DMS53 (cell line): ENCODE measurements around the gene TSPAN17.
"Not testable (repeated sequence)": the region's sequence is repeated elsewhere in the genome, so short reads cannot be mapped to it uniquely, and the experiment has no call there.

ENCODE experiments used
- DNase-seq: peaks from one replicate; lab custom pipeline; 2025; lab: John Stamatoyannopoulos, UW

Gene TSPAN17

DNA sequence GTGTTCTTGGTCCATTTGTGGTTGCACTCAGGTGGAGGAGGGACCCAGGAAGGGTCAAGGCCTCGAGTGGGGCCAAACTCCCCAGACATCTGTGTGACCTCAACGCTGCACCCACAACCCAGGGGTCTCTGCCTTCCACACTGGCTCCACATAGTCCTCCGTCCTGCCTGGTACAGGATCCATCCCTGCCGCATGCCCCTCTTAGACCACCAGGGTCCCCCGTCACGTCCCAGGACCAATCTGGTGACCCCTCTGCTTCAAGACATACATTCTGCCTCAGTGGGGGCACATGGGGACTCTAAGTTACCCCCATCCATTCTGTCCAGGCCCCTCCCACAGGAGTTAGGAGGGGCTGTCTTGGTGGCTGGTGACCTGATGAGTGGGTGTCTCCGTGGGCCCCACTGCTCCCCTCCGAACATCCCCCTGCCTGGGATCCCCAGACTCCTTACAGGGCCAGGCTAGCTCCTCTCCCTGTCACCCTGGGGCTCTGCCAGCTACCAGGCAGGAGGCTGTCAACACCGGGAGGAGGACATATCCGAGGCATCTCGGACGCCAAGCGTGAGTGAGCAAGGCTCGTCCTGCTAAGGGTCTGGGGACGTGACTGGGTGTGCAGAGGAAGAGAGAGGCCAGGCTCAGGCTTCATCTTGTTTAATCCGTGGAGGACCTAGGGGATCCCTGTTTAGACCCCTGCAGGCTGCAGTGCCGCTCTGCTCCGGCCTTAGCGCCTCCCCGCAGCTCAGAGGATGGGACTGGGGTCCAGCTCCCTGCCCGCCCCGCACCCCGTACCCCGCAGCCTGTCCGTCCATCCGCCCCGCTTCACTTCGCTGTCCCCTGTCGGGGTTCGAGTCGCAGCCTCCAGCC lies 32.3 kb downstream of the TSPAN17 start:
- DNase-seq: no peak

GRCh38 chr5:176680226-176680563 lies 32.9 kb downstream of the TSPAN17 start:
- DNase-seq: no peak

DNA sequence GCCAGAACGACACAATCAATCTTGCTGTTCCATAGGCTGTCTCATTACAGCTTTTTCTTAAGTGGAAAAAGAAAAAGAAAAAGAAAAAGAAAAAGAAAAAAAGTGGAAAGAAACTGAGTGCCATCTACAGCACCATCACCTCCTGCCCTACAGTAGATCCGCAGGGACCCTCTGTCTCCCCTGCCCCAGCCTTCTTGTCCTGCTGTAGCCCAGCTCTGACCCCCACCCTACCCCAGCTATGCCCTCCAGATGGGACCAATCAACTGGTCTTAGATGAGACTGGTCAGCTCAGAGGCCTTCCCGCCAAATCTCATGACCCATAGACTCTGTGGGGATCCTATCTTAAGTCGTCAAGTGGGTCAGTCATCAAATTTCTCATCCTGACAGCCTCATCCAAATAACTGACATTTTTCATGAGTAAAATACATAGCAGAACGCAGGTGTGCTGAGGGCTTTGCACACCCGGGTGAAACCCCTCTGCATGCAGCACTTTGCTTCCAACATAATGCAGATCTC lies 34.8 kb downstream of the TSPAN17 start:
- DNase-seq: no peak

- DNase-seq: no peak
Observed at GRCh38 chr5:176685010-176685409, 37.7 kb downstream of the TSPAN17 start.

DNA sequence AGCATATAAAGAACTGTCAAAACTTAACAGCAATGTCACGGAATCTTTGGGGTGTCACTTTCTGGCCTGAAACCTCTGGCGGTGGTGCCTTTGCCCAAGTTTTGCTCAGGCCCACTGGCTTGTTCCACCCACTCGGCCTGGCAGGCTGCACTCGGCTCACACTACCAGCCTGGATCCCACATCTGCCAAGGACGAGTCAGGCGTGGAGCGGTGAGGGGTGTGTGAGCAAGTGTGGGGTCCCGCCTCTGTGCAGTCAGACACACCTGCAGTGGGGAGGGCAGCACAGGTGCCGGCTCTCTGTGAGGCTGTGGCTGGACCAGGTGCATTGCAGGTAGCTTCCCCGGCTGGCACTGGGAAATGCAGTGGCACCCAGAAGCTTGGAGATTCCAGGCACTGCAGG lies 40.0 kb downstream of the TSPAN17 start:
- DNase-seq: no peak

GRCh38 chr5:176687881-176688280 lies 40.6 kb downstream of the TSPAN17 start:
- no peak for DNase-seq

GRCh38 chr5:176690911-176691310 lies 43.6 kb downstream of the TSPAN17 start:
- DNase-seq: no peak

DNA sequence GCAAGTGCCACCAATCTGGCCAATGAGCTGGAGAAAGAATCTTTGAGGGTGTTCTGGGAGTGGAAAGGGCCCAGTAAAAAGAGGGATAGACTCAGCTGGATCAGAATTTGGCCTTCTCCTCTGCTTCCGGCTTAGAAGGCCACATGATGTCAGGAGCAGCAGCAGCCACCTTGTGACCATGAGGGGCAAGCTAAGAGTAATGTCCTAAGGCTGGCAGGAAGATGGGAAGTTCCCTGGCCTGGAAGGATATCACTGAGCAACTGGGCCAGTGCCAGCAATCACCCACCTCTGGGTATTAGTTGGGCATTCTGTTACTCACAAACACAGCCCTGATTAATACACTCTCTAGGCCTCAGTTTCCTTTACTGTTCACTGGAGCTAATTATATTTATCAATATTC lies 44.2 kb downstream of the TSPAN17 start:
- no peak for DNase-seq

GRCh38 chr5:176692326-176692725 lies 45.0 kb downstream of the TSPAN17 start:
- DNase-seq: no peak

DNA sequence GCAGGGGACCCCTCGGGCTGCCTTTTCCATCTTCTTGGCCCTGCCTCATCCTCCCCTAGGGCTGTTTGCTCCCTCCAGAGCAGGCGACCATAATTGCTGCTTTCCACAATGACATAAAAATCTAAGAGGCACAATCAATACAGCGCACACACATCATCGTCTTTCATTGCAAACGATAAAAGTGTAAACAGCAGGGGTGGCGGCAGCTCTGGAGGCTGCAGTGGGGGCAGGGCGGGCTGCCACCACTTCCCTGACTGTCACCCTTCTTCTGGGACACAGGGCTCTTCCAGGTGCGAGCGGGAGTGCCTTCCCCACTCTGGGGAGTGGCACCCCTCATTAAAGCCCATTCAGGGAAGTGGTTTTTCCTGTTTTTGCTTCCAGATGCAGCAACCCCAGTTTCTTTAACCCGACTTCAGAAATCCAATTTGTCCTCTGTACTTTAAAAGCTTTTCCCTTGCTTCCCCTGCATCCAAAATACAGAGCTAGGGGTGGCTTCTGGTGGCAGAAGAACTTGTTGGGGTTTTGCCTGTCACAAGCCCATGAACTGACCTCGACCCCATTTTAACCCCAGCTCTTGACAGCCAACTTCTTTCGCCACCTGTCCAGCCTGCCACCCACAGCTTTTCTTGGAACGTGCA lies 45.7 kb downstream of the TSPAN17 start:
- peak; percentile 39 for DNase-seq

DNA sequence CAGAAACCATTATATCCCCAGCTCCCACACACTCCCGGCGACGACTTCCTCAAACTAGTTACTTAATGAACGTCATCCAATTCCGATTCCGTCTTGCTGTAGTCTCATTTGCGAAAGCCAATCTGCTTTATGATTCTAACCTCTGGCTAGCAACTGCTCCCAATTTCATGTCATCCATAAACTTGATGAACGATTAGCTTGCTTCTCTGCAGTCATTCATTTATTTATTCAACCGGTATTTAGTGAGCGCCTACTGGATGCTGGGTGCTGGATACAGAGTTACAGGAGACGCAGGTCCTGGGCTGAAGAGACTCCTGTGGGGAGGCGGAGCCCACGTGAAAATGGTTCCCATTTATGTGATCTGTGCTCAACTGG lies 46.2 kb downstream of the TSPAN17 start:
- DNase-seq: peak; percentile 28

GRCh38 chr5:176694146-176694545 lies 46.9 kb downstream of the TSPAN17 start:
- no peak for DNase-seq

GRCh38 chr5:176694631-176695030 lies 47.3 kb downstream of the TSPAN17 start:
- no peak for DNase-seq

GRCh38 chr5:176695073-176695472 lies 47.8 kb downstream of the TSPAN17 start:
- no peak for DNase-seq

DNA sequence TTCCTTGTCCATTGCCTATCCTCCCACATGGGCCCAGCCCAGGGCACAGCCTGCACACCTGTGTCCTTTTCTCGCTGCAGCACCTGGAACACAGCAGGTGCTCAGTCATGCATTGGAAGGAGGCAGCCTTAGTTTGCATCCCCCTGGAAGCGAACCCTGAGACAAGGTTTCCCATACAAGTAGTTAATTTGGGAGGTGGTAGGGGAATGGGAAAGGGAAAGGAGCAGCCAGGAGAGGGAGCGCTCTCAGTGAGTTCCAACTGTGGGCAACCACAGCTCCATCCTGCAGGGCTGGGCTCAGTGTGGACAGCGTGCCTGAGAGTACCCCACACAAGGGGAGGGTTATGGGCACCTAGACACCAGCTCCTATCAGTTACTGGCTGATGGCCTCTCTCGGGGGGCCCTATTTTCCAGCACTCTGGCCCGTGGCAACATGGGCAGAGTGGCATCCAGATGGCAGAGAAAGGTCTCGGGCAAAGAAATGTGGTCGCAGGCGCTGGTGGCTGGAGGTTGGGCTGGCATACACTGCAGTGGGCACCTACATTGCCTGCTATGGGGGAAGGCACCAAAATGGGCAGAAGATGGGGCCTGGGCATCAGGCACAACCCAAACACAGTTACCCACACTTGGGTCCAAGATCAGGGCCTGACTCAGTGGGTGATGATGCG lies 50.1 kb downstream of the TSPAN17 start:
- no peak for DNase-seq

DNA sequence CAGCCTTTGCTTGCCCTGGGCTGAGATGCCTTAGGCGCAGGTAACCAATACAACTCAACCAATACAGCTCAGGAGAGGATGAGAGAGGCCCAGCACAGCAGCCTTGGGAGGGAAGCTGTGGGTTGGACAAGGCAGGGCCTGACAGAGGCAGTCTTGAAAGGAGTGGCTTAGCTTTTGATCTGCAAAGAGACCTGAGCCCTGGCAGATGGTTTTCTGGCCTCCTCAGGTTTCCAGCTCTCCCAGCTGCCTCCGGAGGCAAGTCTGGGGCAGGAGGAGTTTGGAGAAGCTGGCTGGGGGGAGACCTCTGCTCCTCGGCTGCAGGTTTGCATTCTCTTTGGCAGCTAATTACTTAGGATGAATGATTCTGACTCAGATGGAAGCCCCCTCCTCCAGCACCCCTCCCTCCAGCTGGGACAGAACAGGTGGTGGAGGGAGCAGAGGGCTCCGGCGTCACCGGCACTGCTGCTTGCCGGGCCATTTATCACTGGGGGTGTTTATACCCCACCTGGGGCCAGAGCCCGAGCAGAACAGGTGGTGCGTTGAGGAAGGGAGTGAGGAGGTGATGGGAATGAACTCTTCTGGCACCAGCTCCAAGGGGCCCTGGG lies 50.8 kb downstream of the TSPAN17 start:
- peak; percentile 34 for DNase-seq

GRCh38 chr5:176699446-176699845 lies 52.2 kb downstream of the TSPAN17 start:
- DNase-seq: not testable (repeated sequence)

- peak; percentile 67 for DNase-seq
Observed at GRCh38 chr5:176700239-176700847, 53.1 kb downstream of the TSPAN17 start.

- no peak for DNase-seq
Observed at GRCh38 chr5:176702671-176703641, 55.7 kb downstream of the TSPAN17 start.

- no peak for DNase-seq
Observed at GRCh38 chr5:176703857-176704256, 56.6 kb downstream of the TSPAN17 start.

DNA sequence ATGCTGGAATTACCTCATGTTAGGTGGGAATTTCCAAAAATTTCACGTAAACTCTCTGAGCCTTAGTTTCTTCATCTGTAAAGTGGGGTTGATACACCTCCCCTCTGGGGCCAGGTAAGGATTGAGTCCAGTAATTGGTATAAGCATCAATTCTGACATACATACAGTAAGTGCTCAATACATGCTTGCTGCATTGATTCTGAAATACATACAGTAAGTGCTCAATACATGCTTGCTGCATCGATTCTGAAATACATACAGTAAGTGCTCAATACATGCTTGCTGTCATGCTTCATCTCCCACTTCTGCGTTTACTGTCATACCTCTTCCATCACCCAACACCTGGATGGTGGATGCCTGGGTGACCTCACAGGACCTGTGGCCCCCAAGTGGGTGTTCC lies 57.1 kb downstream of the TSPAN17 start:
- DNase-seq: no peak
